ENCODE results near the gene REST. TPM values are rescaled to one million over a fixed set of nuclear protein-coding genes. Genes with fewer than 3 reads are reported as not detected.

REST gene, protein sequence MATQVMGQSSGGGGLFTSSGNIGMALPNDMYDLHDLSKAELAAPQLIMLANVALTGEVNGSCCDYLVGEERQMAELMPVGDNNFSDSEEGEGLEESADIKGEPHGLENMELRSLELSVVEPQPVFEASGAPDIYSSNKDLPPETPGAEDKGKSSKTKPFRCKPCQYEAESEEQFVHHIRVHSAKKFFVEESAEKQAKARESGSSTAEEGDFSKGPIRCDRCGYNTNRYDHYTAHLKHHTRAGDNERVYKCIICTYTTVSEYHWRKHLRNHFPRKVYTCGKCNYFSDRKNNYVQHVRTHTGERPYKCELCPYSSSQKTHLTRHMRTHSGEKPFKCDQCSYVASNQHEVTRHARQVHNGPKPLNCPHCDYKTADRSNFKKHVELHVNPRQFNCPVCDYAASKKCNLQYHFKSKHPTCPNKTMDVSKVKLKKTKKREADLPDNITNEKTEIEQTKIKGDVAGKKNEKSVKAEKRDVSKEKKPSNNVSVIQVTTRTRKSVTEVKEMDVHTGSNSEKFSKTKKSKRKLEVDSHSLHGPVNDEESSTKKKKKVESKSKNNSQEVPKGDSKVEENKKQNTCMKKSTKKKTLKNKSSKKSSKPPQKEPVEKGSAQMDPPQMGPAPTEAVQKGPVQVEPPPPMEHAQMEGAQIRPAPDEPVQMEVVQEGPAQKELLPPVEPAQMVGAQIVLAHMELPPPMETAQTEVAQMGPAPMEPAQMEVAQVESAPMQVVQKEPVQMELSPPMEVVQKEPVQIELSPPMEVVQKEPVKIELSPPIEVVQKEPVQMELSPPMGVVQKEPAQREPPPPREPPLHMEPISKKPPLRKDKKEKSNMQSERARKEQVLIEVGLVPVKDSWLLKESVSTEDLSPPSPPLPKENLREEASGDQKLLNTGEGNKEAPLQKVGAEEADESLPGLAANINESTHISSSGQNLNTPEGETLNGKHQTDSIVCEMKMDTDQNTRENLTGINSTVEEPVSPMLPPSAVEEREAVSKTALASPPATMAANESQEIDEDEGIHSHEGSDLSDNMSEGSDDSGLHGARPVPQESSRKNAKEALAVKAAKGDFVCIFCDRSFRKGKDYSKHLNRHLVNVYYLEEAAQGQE
- total RNA-seq (2014; rRNA removed; shearing (Covaris generic)) (32.9 and 36.7 TPM in 2 replicates), polyA plus RNA-seq (2016; fragmentation: Nextera tagmentation; extraction: Ambion mirVana) (54.6 and 60.1 TPM in 2 replicates)

DNA sequence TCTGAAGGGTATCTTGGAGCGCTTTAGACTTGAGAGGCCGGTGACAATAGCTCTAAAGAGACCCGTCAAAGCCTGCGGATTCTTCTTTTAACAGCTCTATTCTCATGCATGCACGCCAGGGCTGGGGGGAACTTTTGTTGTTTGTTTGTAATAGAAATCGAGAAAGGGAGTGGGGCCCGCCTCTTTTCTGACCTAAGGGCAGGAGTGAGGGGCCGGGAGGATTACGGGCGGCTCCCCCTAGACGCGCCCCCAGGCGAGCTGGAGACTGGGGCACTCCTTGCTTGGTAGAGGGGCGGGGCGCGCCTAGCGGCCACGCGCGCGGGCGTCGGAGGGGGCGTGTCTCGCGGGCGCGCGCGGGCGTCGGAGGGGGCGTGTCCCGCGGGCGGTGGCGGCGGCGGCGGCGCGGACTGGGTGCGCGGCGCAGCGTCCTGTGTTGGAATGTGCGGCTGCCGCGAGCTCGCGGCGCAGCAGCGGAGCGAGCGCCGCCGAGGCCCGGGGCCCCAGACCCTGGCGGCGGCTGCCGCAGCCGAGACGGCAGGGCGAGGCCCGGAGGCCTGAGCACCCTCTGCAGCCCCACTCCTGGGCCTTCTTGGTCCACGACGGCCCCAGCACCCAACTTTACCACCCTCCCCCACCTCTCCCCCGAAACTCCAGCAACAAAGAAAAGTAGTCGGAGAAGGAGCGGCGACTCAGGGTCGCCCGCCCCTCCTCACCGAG lies at the start of gene REST:
Gene REST, plus strand, starts transcription at position 412 of the 717 bp plus-strand sequence. CDS start 2,739 bp downstream, outside the sequence.
- Histone ChIP-seq H3K9me2 (ENCODE audit: insufficient read depth) (no peaks in the 10 kb centered on the region), H3K27me3 (replicated peaks; ENCODE audit: insufficient read depth) (no peaks in the 10 kb centered on the region), H3K4me1 (ENCODE audit: insufficient read depth) (peaks cover 21% of the 10 kb centered on the region), H2AFZ (peak within 1 kb of the TSS; percentile 91), H3K9ac (peak within 1 kb of the TSS; percentile 86), H3K79me2 (ENCODE audit: insufficient read depth) (peaks cover 38% of the 10 kb centered on the region), H3K9me3 (ENCODE audit: low read depth) (no peaks in the 10 kb centered on the region), H3K4me3 (peak within 1 kb of the TSS; percentile 83), H4K20me1 (ENCODE audit: insufficient read depth) (0 out of 2 replicates have a peak, but pooled peaks cover 6% of the 10 kb centered on the region), H3K36me3 (ENCODE audit: low read depth) (no peaks in the 10 kb centered on the region), H3K4me2 (ENCODE audit: unreplicated experiment) (peak within 1 kb of the TSS; percentile 94), H3F3A (ENCODE audit: insufficient read depth) (peaks cover 32% of the 10 kb centered on the region), H3K27ac (peak within 1 kb of the TSS; percentile 78)
- peak; percentile 90 for DNase-seq
- TF ChIP-seq EZH2 (IDR thresholded peaks at IDR 0.05; ENCODE audit: insufficient read depth, poor library complexity, severe bottlenecking) (no peak), EZH2phosphoT487 (IDR thresholded peaks at IDR 0.05; ENCODE audit: insufficient read depth, low read depth) (no peak)
- in situ Hi-C loops (cut with MboI), result no loop called here
- 1% methylated on average over 33 to 69 of the region's 74 CpGs for WGBS, 2 experiments (ENCODE audit: low coverage in 1 of 2, low lambda C conversion rate in 2 of 2, missing lambda C conversion rate in 2 of 2)

GRCh38 chr4:56859841-56860240 lies 47.9 kb upstream of the REST start:
- H3K27me3 ChIP-seq (replicated peaks; ENCODE audit: insufficient read depth), result no peaks in the 10 kb centered on the region
- DNase-seq, result no peak
- 89 to 92% methylated on average over 5 of the region's 5 CpGs for WGBS, 2 experiments (ENCODE audit: low coverage in 1 of 2, low lambda C conversion rate in 2 of 2, missing lambda C conversion rate in 2 of 2)
- H3K4me1 ChIP-seq (ENCODE audit: insufficient read depth), result no peaks in the 10 kb centered on the region
- no peaks in the 10 kb centered on the region for H3K79me2 ChIP-seq (ENCODE audit: insufficient read depth)
- H3K36me3 ChIP-seq (ENCODE audit: low read depth), result no peaks in the 10 kb centered on the region
- no peaks in the 10 kb centered on the region for H3F3A ChIP-seq (ENCODE audit: insufficient read depth)
- H3K9ac ChIP-seq, result no peak overlapping the region
- H3K27ac ChIP-seq, result no peak overlapping the region
- no peaks in the 10 kb centered on the region for H4K20me1 ChIP-seq (ENCODE audit: insufficient read depth)
- H2AFZ ChIP-seq, result no peak overlapping the region
- H3K9me3 ChIP-seq (ENCODE audit: low read depth), result no peaks in the 10 kb centered on the region
- H3K9me2 ChIP-seq (ENCODE audit: insufficient read depth), result no peaks in the 10 kb centered on the region
- no peak overlapping the region for H3K4me2 ChIP-seq (ENCODE audit: unreplicated experiment)
- in situ Hi-C loops (cut with MboI), result no loop called here
- H3K4me3 ChIP-seq, result no peak overlapping the region
- TF ChIP-seq EZH2 (IDR thresholded peaks at IDR 0.05; ENCODE audit: insufficient read depth, poor library complexity, severe bottlenecking), result no peak
- TF ChIP-seq EZH2phosphoT487 (IDR thresholded peaks at IDR 0.05; ENCODE audit: insufficient read depth, low read depth), result no peak

DNA sequence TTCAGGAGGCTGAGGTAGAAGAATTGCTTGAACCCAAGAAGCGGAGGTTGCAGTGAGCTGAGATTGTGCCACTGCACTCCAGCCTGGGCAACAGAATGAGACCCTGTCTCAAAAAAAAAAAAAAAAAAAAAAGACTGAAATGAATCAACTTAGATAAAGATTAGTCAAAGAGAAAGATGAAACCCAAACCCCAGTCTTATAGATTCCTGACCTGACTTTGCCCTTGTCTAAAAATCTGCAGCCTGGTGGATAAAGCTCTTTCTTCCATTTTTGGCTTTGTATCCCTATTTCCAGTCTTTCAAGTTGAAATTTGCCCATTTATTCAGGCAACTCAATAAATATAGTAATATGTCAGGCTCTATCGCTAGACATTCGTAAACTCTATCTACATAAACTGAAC lies 46.9 kb upstream of the REST start:
- Histone ChIP-seq H3K9me3 (ENCODE audit: low read depth) (no peaks in the 10 kb centered on the region), H3K4me2 (ENCODE audit: unreplicated experiment) (no peak overlapping the region), H4K20me1 (ENCODE audit: insufficient read depth) (no peaks in the 10 kb centered on the region), H3K9me2 (ENCODE audit: insufficient read depth) (no peaks in the 10 kb centered on the region), H3K79me2 (ENCODE audit: insufficient read depth) (no peaks in the 10 kb centered on the region), H3K27ac (no peak overlapping the region), H3K9ac (no peak overlapping the region), H3K27me3 (replicated peaks; ENCODE audit: insufficient read depth) (no peaks in the 10 kb centered on the region), H3K4me1 (ENCODE audit: insufficient read depth) (no peaks in the 10 kb centered on the region), H3F3A (ENCODE audit: insufficient read depth) (no peaks in the 10 kb centered on the region), H3K4me3 (no peak overlapping the region), H2AFZ (no peak overlapping the region), H3K36me3 (ENCODE audit: low read depth) (no peaks in the 10 kb centered on the region)
- TF ChIP-seq EZH2 (IDR thresholded peaks at IDR 0.05; ENCODE audit: insufficient read depth, poor library complexity, severe bottlenecking) (no peak), EZH2phosphoT487 (IDR thresholded peaks at IDR 0.05; ENCODE audit: insufficient read depth, low read depth) (no peak)
- WGBS, 2 experiments (ENCODE audit: low coverage in 1 of 2, low lambda C conversion rate in 2 of 2, missing lambda C conversion rate in 2 of 2), result 61 to 66% methylated on average over 3 of the region's 3 CpGs
- in situ Hi-C loops (cut with MboI), result no loop called here
- no peak for DNase-seq
